ENCODE results near the gene PAPOLA. TPM values are rescaled to one million over a fixed set of nuclear protein-coding genes. Genes with fewer than 3 reads are reported as not detected.
A peak's percentile ranks its signal among the peaks of the same experiment; 100 is the strongest.

The PAPOLA gene
- total and polyA plus RNA-seq, 2 donors from 2014 or later, result 70.8 to 160 TPM

DNA sequence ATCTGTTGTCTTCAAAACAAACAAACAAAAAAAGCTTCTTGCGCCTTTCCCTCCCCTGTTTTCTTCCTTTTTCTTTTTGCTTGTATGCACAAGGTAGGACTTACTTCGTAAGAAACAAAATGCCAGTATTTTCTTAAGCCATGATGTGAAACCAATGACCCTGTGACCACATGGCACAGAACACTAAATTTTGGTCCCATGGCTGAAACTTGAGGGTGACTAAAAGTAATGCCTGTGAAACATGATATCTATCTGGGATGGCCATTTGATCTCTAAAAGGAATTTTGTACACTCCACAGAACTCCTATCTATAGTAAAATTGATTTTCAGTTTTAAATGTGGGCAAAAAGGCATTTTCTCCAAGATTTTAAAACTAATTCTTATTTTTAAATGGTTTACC, 63.6 kb downstream of the PAPOLA start:
- FAIRE-seq, result no peak
- Histone ChIP-seq H3K4me1 (ENCODE audit: control insufficient read depth in 2 of 3, insufficient read depth in 2 of 3, low read depth in 1 of 3, low read length in 3 of 3) (no peaks in the 10 kb centered on the region), H3K9me3 (ENCODE audit: control insufficient read depth in 2 of 3, insufficient read depth in 1 of 3, low read length in 3 of 3) (no peaks in the 10 kb centered on the region), H3K27ac (ENCODE audit: low read depth in 2 of 2, low read length in 2 of 2) (no peak overlapping the region), H3K9ac (ENCODE audit: low read length in 3 of 3) (no peak overlapping the region), H3K4me3 (ENCODE audit: low read length in 3 of 3) (no peak overlapping the region), H3K36me3 (ENCODE audit: control insufficient read depth in 2 of 3, insufficient read depth in 3 of 3, low read length in 3 of 3) (peaks cover 0 to 16% (median 0%) of the 10 kb centered on the region in 3 donors), H3K27me3 (ENCODE audit: control insufficient read depth, insufficient read depth, low read length) (no peaks in the 10 kb centered on the region)
- TF ChIP-seq CTCF (IDR thresholded peaks at IDR 0.05; ENCODE audit: borderline replicate concordance, extremely low read depth, insufficient read depth), result no peak
- peak in 2 of 5 donors; percentile 63 to 74 for DNase-seq
- intact Hi-C loops (cut with DNase I), result no loop called here

GRCh38 chr14:96567289-96567899, 65.2 kb downstream of the PAPOLA start:
- peak; percentile 33 for TF ChIP-seq CTCF (IDR thresholded peaks at IDR 0.05; ENCODE audit: borderline replicate concordance, extremely low read depth, insufficient read depth)
- Histone ChIP-seq H3K27ac (ENCODE audit: low read depth in 2 of 2, low read length in 2 of 2) (no peak overlapping the region), H3K4me1 (ENCODE audit: control insufficient read depth in 2 of 3, insufficient read depth in 2 of 3, low read depth in 1 of 3, low read length in 3 of 3) (no peaks in the 10 kb centered on the region), H3K36me3 (ENCODE audit: control insufficient read depth in 2 of 3, insufficient read depth in 3 of 3, low read length in 3 of 3) (peaks cover 0 to 16% (median 0%) of the 10 kb centered on the region in 3 donors), H3K9ac (ENCODE audit: low read length in 3 of 3) (no peak overlapping the region), H3K27me3 (ENCODE audit: control insufficient read depth, insufficient read depth, low read length) (no peaks in the 10 kb centered on the region), H3K9me3 (ENCODE audit: control insufficient read depth in 2 of 3, insufficient read depth in 1 of 3, low read length in 3 of 3) (no peaks in the 10 kb centered on the region), H3K4me3 (ENCODE audit: low read length in 3 of 3) (no peak overlapping the region)
- peak in 1 of 5 donors; percentile 63 for DNase-seq
- FAIRE-seq, result no peak
- intact Hi-C loops (cut with DNase I), result no loop called here

- H3K4me3 ChIP-seq (ENCODE audit: low read length in 3 of 3), result no peak overlapping the region
- no peak for TF ChIP-seq CTCF (IDR thresholded peaks at IDR 0.05; ENCODE audit: borderline replicate concordance, extremely low read depth, insufficient read depth)
- H3K4me1 ChIP-seq (ENCODE audit: control insufficient read depth in 2 of 3, insufficient read depth in 2 of 3, low read depth in 1 of 3, low read length in 3 of 3), result no peaks in the 10 kb centered on the region
- H3K9me3 ChIP-seq (ENCODE audit: control insufficient read depth in 2 of 3, insufficient read depth in 1 of 3, low read length in 3 of 3), result no peaks in the 10 kb centered on the region
- no peak overlapping the region for H3K27ac ChIP-seq (ENCODE audit: low read depth in 2 of 2, low read length in 2 of 2)
- FAIRE-seq (no peak), DNase-seq (no peak)
- no peaks in the 10 kb centered on the region for H3K27me3 ChIP-seq (ENCODE audit: control insufficient read depth, insufficient read depth, low read length)
- no peak overlapping the region for H3K9ac ChIP-seq (ENCODE audit: low read length in 3 of 3)
- peaks cover 0 to 16% (median 0%) of the 10 kb centered on the region in 3 donors for H3K36me3 ChIP-seq (ENCODE audit: control insufficient read depth in 2 of 3, insufficient read depth in 3 of 3, low read length in 3 of 3)
- intact Hi-C loops (cut with DNase I), result no loop called here
Observed at GRCh38 chr14:96568621-96569020, 66.4 kb downstream of the PAPOLA start.

- Histone ChIP-seq H3K4me3 (ENCODE audit: low read length in 3 of 3) (no peak overlapping the region), H3K27me3 (ENCODE audit: control insufficient read depth, insufficient read depth, low read length) (no peaks in the 10 kb centered on the region), H3K9ac (ENCODE audit: low read length in 3 of 3) (no peak overlapping the region), H3K36me3 (ENCODE audit: control insufficient read depth in 2 of 3, insufficient read depth in 3 of 3, low read length in 3 of 3) (no peaks in the 10 kb centered on the region), H3K27ac (ENCODE audit: low read depth in 2 of 2, low read length in 2 of 2) (no peak overlapping the region), H3K9me3 (ENCODE audit: control insufficient read depth in 2 of 3, insufficient read depth in 1 of 3, low read length in 3 of 3) (no peaks in the 10 kb centered on the region), H3K4me1 (ENCODE audit: control insufficient read depth in 2 of 3, insufficient read depth in 2 of 3, low read depth in 1 of 3, low read length in 3 of 3) (no peaks in the 10 kb centered on the region)
- intact Hi-C loops (cut with DNase I), result loop anchor here (10.0 kb wide), 1 partner anchor 173 kb away; no protein-coding TSS in a partner anchor
- no peak for TF ChIP-seq CTCF (IDR thresholded peaks at IDR 0.05; ENCODE audit: borderline replicate concordance, extremely low read depth, insufficient read depth)
- no peak for DNase-seq
- no peak for FAIRE-seq
Observed at GRCh38 chr14:96571311-96571710, 69.1 kb downstream of the PAPOLA start.

Data from kidney (tissue), 14 donors.